Uterus (tissue), 2 donors: ENCODE measurements around the gene COQ7.

ENCODE experiments used
- POLR2A ChIP-seq, 2 donors: fragments of 450-650 bp; IDR thresholded peaks; one replicate each; pipeline ENCODE4 v1.6.1; 2016; ENCODE audit warnings: antibody characterized with exemption in 2 of 2, mild to moderate bottlenecking in 1 of 2, moderate library complexity in 1 of 2
- TF ChIP-seq, protein P1 (sequence below), 4 experiments: fragments of 200-600 bp in 2 of 4; fragments of 450-650 bp in 2 of 4; sonication (generic) in 2 of 4; IDR thresholded peaks; one replicate each; pipeline ENCODE4 v1.5.1; 2016 to 2019; ENCODE audit warnings: antibody characterized with exemption in 4 of 4, mild to moderate bottlenecking in 2 of 4, moderate library complexity in 1 of 4

- TF ChIP-seq, protein P1, sequence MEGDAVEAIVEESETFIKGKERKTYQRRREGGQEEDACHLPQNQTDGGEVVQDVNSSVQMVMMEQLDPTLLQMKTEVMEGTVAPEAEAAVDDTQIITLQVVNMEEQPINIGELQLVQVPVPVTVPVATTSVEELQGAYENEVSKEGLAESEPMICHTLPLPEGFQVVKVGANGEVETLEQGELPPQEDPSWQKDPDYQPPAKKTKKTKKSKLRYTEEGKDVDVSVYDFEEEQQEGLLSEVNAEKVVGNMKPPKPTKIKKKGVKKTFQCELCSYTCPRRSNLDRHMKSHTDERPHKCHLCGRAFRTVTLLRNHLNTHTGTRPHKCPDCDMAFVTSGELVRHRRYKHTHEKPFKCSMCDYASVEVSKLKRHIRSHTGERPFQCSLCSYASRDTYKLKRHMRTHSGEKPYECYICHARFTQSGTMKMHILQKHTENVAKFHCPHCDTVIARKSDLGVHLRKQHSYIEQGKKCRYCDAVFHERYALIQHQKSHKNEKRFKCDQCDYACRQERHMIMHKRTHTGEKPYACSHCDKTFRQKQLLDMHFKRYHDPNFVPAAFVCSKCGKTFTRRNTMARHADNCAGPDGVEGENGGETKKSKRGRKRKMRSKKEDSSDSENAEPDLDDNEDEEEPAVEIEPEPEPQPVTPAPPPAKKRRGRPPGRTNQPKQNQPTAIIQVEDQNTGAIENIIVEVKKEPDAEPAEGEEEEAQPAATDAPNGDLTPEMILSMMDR (IDR thresholded peaks at IDR 0.05), result no peak
- TF ChIP-seq POLR2A (IDR thresholded peaks at IDR 0.05), result no peak
These were observed 40.0 kb upstream of the COQ7 start for GRCh38 chr16:19027416-19027815.
